HG03457 (cell line): Measurements from ENCODE around the gene ZNF140.

Source experiments
- ATAC-seq: cut with Tn5 transposase; IDR thresholded peaks from one replicate; pipeline ENCODE4 v1.9.1; 2021; ENCODE audit warnings: moderate number of reproducible peaks; ENCODE audit not compliant: unreplicated experiment

Gene ZNF140

DNA sequence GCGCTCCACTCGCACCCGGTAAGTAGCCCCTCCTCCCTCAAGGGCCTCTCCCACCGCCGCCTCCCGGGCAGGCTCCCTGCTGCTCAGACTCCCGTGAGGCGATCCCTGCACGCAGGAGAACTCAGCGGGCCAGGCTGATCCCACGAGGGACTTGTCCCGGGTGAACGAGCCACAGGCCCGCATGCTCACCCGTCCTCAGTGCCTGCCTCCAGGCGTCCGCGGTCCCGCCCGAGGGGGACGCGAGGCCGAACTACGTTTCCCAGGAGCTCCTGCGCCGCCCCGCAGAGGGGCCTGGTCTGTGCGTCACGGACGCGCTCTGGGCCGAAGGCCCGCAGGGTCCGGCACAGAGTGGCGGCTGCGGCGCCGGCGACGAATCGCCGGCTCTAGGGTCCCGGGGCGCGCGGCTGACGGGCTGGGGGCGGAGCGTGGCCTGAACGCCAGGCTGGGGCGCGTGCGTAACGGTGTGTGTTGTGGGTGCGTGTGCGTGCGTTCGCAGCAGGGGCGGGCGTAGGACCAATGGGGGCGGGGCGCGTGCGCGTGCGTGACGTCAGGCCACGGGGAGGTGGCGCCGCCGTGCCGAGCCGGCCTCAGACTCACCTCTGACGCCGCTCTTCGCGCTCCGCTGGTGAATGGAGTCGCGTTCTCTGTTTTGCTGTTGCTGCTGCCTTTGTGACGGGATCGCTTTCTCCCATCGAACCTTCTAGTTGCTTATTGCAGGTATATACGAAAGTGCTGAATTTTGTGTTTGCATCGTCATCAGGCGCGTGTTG, 49.5 kb downstream of the ZNF140 start, which contains the start of the genes ZNF10 and ZNF891:
Gene ZNF10, plus strand, starts transcription at position 590 of the 770 bp plus-strand sequence. CDS start 13,866 bp downstream, outside the sequence.
Gene ZNF891, minus strand, starts transcription at position 237 of the 770 bp plus-strand sequence. CDS start 8,356 bp downstream, outside the sequence.
- ATAC-seq: peak; percentile 92

DNA sequence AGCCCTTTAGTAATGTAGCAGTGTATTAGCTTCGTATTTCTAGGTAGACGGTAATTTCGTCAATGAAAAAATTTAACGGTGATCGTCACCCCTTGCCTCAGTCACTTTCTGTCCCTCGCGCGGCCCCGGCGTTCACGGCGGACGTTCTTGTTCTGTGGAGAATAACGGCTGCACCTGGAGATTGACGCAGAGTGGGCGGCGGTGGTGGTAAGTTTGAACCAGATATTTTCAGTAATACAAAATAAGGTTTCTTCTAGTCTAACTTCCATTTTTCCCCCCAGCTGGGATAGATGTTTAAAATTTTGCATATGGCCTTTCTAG, 50.0 kb downstream of the ZNF140 start:
- peak; percentile 1 for ATAC-seq

DNA sequence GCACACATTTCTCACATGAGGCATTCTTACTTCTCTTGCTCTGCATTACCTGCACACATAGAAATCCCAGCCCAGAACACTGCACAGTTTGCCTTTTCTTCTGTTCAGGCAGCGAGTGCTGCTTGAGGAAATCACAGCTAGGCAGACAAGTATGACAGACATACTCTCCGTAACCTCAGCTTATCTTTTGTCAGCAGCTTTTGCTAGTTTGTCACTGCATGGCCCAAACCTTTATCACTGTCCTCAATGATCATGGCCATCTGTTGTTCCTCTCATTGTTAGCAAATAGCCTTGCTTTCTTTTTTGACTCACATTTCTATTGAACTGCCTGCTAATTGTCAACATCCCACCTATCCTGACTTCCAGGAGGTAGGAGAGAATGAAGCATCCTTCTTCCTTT, 55.0 kb downstream of the ZNF140 start:
- ATAC-seq: no peak

DNA sequence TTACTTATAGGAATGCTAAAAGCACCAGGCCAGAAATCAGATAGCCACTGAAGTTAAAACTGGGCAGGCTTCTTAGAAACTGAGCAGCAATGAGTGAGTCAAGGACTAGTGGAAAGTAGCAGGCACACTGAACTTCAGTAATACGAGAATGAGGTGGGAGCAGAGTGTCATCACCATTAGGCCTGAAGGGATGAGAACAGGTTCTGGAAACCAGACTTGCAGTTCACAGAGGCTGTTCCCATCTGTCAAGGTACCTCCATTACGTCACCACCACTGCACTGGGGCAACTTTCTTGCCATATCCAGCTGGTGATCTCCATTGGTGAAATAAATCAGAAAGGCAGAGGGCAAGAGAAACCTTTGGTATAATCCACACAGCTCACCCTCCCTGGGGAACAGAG, 65.3 kb downstream of the ZNF140 start:
- ATAC-seq: no peak

DNA sequence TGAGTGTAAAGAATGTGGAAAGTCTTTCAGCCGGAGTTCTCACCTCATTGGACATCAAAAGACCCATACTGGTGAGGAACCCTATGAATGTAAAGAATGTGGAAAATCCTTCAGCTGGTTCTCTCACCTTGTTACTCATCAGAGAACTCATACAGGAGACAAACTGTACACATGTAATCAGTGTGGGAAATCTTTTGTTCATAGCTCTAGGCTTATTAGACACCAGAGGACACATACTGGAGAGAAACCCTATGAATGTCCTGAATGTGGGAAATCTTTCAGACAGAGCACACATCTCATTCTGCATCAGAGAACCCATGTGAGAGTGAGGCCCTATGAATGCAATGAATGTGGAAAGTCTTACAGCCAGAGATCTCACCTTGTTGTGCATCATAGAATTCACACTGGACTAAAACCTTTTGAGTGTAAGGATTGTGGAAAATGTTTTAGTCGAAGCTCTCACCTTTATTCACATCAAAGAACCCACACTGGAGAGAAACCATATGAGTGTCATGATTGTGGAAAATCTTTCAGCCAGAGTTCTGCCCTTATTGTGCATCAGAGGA, 75.5 kb downstream of the ZNF140 start:
- no peak for ATAC-seq
